HepG2 (cell line): Measurements from ENCODE around the gene JAKMIP2.

Source experiments
- CTCF ChIP-seq: sonication (generic); formaldehyde crosslinking; IDR thresholded peaks from 2 replicates; pipeline ENCODE4 v1.5.0; 2020; ENCODE audit warnings: mild to moderate bottlenecking, missing genetic modification reagents, moderate library complexity
- DNMT1 ChIP-seq: sonication (generic); formaldehyde crosslinking; IDR thresholded peaks from 2 replicates; pipeline ENCODE4 v1.5.1; 2020; ENCODE audit warnings: mild to moderate bottlenecking, missing genetic modification reagents
- FOXJ3 ChIP-seq: sonication (generic); formaldehyde crosslinking; IDR thresholded peaks from 2 replicates; pipeline ENCODE4 v1.4.0; 2020; ENCODE audit warnings: missing genetic modification reagents, mild to moderate bottlenecking, borderline replicate concordance
- SOX6 ChIP-seq, 2 experiments: fragments of 450-650 bp in 1 of 2; sonication (generic) in 1 of 2; formaldehyde crosslinking in 1 of 2; IDR thresholded peaks; 2 replicates each; pipeline versions ENCODE4 v1.4.0 to v1.6.1; 2017 to 2020; ENCODE audit warnings: antibody characterized with exemption in 1 of 2, mild to moderate bottlenecking in 1 of 2, missing genetic modification reagents in 1 of 2
- YY1 ChIP-seq: IDR thresholded peaks from 2 replicates; pipeline ENCODE4 v1.6.1; 2011; ENCODE audit warnings: low read length, low read depth, moderate library complexity, mild to moderate bottlenecking; ENCODE audit not compliant: insufficient read depth, insufficient replicate concordance
- ZSCAN29 ChIP-seq: sonication (generic); formaldehyde crosslinking; conservative IDR thresholded peaks from 2 replicates; pipeline ENCODE4 v1.4.0; 2020; ENCODE audit warnings: mild to moderate bottlenecking, missing genetic modification reagents

GRCh38 chr5:147699496-147700088 is 82.9 kb downstream of the JAKMIP2 start:
- TF ChIP-seq CTCF (CRISPR knock-in tag) (no peak), FOXJ3 (CRISPR knock-in tag) (no peak), ZSCAN29 (CRISPR knock-in tag) (no peak), YY1 (no peak), SOX6 (IDR thresholded peaks at IDR 0.05) (no peak), SOX6 (CRISPR knock-in tag; IDR thresholded peaks at IDR 0.05) (no peak), DNMT1 (CRISPR knock-in tag) (no peak)
